GM23338 (cell line): ENCODE measurements around the gene ZFAND6. TPM values are rescaled to one million over a fixed set of nuclear protein-coding genes. Genes with fewer than 3 reads are reported as not detected.

Source experiments
- ATAC-seq: fragments of 200-7000 bp; cut with Tn5 transposase; 3 replicates; pipeline ENCODE4 v1.9.1; 2020
- DNase-seq: peaks from one replicate; pipeline ENCODE4 v3.0.0-alpha.2; 2015; ENCODE audit warnings: low spot score
- H2AFZ ChIP-seq: fragments of 200-600 bp; sonication (generic); 2 replicates; pipeline ENCODE4 v1.8.0; 2016; ENCODE audit warnings: antibody characterized with exemption, mild to moderate bottlenecking, moderate library complexity
- H3F3A ChIP-seq: fragments of 200-600 bp; sonication (generic); replicated peaks from 2 replicates; pipeline ENCODE4 v1.8.0; 2017; ENCODE audit warnings: antibody characterized with exemption, mixed run types, low read depth
- H3K27ac ChIP-seq: fragments of 200-600 bp; sonication (generic); 2 replicates; pipeline ENCODE4 v1.6.1; 2016; ENCODE audit warnings: low read depth
- H3K27me3 ChIP-seq: fragments of 200-600 bp; sonication (generic); 2 replicates; pipeline ENCODE4 v1.8.0; 2016; ENCODE audit warnings: mild to moderate bottlenecking, mixed run types, moderate library complexity; ENCODE audit not compliant: insufficient read depth
- H3K36me3 ChIP-seq: fragments of 200-600 bp; sonication (generic); 2 replicates; pipeline ENCODE4 v1.8.0; 2016; ENCODE audit warnings: mild to moderate bottlenecking; ENCODE audit not compliant: insufficient read depth
- H3K4me1 ChIP-seq: fragments of 200-600 bp; sonication (generic); 2 replicates; pipeline ENCODE4 v1.8.0; 2016; ENCODE audit warnings: mild to moderate bottlenecking, moderate library complexity; ENCODE audit not compliant: insufficient read depth
- H3K4me2 ChIP-seq: fragments of 200-600 bp; sonication (generic); 2 replicates; pipeline ENCODE4 v1.7.1; 2017; ENCODE audit warnings: mixed run types
- H3K4me3 ChIP-seq: fragments of 200-600 bp; sonication (generic); 2 replicates; pipeline ENCODE4 v1.6.1; 2016; ENCODE audit warnings: mixed run types
- H3K79me2 ChIP-seq: fragments of 200-600 bp; sonication (generic); replicated peaks from 2 replicates; pipeline ENCODE4 v1.8.0; 2017; ENCODE audit warnings: mild to moderate bottlenecking; ENCODE audit not compliant: insufficient read depth
- H3K9me2 ChIP-seq: fragments of 200-600 bp; sonication (generic); 2 replicates; pipeline ENCODE4 v1.8.0; 2017; ENCODE audit not compliant: insufficient read depth
- H4K20me1 ChIP-seq: fragments of 200-600 bp; sonication (generic); replicated peaks from 2 replicates; pipeline ENCODE4 v1.8.0; 2017; ENCODE audit warnings: mild to moderate bottlenecking; ENCODE audit not compliant: insufficient read depth
- H3K27ac Mint-ChIP-seq: 2 replicates; pipeline ENCODE4 v1.8.0; 2020; ENCODE audit warnings: inconsistent platforms, mild to moderate bottlenecking, moderate library complexity, mixed read lengths
- H3K27me3 Mint-ChIP-seq: 3 replicates; pipeline ENCODE4 v1.8.0; 2022; ENCODE audit warnings: low read depth, mild to moderate bottlenecking, moderate library complexity, mixed read lengths, inconsistent platforms; ENCODE audit not compliant: insufficient read depth, poor library complexity
- H3K36me3 Mint-ChIP-seq: 3 replicates; pipeline ENCODE4 v1.8.0; 2021; ENCODE audit warnings: low read depth, mild to moderate bottlenecking, inconsistent platforms, moderate library complexity, mixed read lengths
- H3K4me1 Mint-ChIP-seq: 3 replicates; pipeline ENCODE4 v1.8.0; 2020; ENCODE audit warnings: mild to moderate bottlenecking, inconsistent platforms, mixed read lengths
- H3K4me3 Mint-ChIP-seq: 3 replicates; pipeline ENCODE4 v1.8.0; 2021; ENCODE audit warnings: moderate library complexity, mild to moderate bottlenecking, inconsistent platforms, mixed read lengths
- H3K9me3 Mint-ChIP-seq: 3 replicates; pipeline ENCODE4 v1.8.0; 2020; ENCODE audit warnings: moderate library complexity, mild to moderate bottlenecking, inconsistent platforms, mixed read lengths
- CREB1 ChIP-seq: fragments of 250-450 bp; sonication (Bioruptor Pico); IDR thresholded peaks from 2 replicates; pipeline ENCODE4 v1.5.0; 2020; ENCODE audit warnings: low read depth, mild to moderate bottlenecking, moderate library complexity
- EZH2 ChIP-seq: fragments of 200-600 bp; sonication (generic); IDR thresholded peaks from one replicate; pipeline ENCODE4 v1.8.0; 2017; ENCODE audit warnings: antibody characterized with exemption, mild to moderate bottlenecking, low read depth; ENCODE audit not compliant: unreplicated experiment
- EZH2phosphoT487 ChIP-seq: fragments of 200-600 bp; sonication (generic); IDR thresholded peaks from one replicate; pipeline ENCODE4 v1.8.1; 2018; ENCODE audit warnings: antibody characterized with exemption; ENCODE audit not compliant: unreplicated experiment
- STAT1 ChIP-seq: IDR thresholded peaks from one replicate; pipeline ENCODE4 v1.6.1; 2016; ENCODE audit warnings: antibody characterized with exemption; ENCODE audit not compliant: unreplicated experiment
- ZNF114 ChIP-seq: fragments of 250-450 bp; sonication (Bioruptor Pico); IDR thresholded peaks from 2 replicates; pipeline ENCODE4 v1.5.0; 2020; ENCODE audit warnings: mild to moderate bottlenecking, moderate library complexity
- polyA plus RNA-seq: library from polyadenylated mRNA; unstranded; fragments of >200 nt; fragmentation: Nextera tagmentation; extraction: Ambion mirVana; gene quantifications from 2 replicates; pipeline ENCODE4 v1.2.1, GENCODE V29; 2016
- total RNA-seq: library from RNA; depleted of rRNA; stranded (reverse); fragments of >200 nt; shearing (Covaris generic); gene quantifications from 2 replicates; pipeline ENCODE4 v1.2.3, GENCODE V29; 2014
- TF ChIP-seq, protein P1 (sequence below): IDR thresholded peaks from one replicate; pipeline ENCODE4 v1.6.1; 2018; ENCODE audit warnings: antibody characterized with exemption; ENCODE audit not compliant: unreplicated experiment
- TF ChIP-seq, protein P2 (sequence below): IDR thresholded peaks from 2 replicates; pipeline ENCODE4 v1.6.1; 2016; ENCODE audit warnings: antibody characterized with exemption
- TF ChIP-seq, protein P3 (sequence below): fragments of 250-450 bp; sonication (Bioruptor Pico); IDR thresholded peaks from 2 replicates; pipeline ENCODE4 v1.5.0; 2020; ENCODE audit warnings: mild to moderate bottlenecking, moderate library complexity

ZFAND6 gene
- total and polyA plus RNA-seq, 2 experiments from 2014 or later, result 205 to 292 TPM

DNA sequence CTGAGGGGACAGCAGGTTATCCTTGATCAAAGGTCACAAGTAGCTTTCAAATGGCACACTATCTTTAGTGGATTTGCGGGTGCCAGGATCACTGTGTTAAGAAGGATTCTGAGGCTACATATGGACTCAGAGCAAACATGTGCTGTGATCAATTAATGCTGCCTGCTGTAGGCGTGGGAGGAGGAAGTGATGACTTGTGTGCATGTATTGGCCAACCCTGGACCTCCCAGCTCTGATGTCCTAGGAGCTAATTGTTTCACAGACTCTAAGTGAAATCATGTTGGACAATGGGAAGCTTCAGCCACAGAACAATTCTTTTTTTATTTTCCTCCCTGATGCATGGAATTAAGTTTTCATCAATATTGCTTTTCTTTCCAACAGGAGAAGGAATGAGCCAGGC, 117.7 kb downstream of the ZFAND6 start:
- no peaks in the 10 kb centered on the region for H3K27me3 ChIP-seq
- no peak for ATAC-seq
- H3K36me3 ChIP-seq, result no peaks in the 10 kb centered on the region; the same call in 1 of the 2 replicates
- no peaks in the 10 kb centered on the region; the same call in 2 of the 3 replicates for H3K4me1 Mint-ChIP-seq
- H3K4me3 Mint-ChIP-seq, result no peak overlapping the region
- H3K79me2 ChIP-seq, result no peaks in the 10 kb centered on the region
- H3K9me3 Mint-ChIP-seq, result no peaks in the 10 kb centered on the region; the same call in 2 of the 3 replicates
- no peaks in the 10 kb centered on the region for H4K20me1 ChIP-seq
- H3K4me2 ChIP-seq, result no peak overlapping the region
- H3K4me3 ChIP-seq, result no peak overlapping the region
- TF ChIP-seq, protein P1, sequence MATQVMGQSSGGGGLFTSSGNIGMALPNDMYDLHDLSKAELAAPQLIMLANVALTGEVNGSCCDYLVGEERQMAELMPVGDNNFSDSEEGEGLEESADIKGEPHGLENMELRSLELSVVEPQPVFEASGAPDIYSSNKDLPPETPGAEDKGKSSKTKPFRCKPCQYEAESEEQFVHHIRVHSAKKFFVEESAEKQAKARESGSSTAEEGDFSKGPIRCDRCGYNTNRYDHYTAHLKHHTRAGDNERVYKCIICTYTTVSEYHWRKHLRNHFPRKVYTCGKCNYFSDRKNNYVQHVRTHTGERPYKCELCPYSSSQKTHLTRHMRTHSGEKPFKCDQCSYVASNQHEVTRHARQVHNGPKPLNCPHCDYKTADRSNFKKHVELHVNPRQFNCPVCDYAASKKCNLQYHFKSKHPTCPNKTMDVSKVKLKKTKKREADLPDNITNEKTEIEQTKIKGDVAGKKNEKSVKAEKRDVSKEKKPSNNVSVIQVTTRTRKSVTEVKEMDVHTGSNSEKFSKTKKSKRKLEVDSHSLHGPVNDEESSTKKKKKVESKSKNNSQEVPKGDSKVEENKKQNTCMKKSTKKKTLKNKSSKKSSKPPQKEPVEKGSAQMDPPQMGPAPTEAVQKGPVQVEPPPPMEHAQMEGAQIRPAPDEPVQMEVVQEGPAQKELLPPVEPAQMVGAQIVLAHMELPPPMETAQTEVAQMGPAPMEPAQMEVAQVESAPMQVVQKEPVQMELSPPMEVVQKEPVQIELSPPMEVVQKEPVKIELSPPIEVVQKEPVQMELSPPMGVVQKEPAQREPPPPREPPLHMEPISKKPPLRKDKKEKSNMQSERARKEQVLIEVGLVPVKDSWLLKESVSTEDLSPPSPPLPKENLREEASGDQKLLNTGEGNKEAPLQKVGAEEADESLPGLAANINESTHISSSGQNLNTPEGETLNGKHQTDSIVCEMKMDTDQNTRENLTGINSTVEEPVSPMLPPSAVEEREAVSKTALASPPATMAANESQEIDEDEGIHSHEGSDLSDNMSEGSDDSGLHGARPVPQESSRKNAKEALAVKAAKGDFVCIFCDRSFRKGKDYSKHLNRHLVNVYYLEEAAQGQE, result no peak
- TF ChIP-seq, protein P2, sequence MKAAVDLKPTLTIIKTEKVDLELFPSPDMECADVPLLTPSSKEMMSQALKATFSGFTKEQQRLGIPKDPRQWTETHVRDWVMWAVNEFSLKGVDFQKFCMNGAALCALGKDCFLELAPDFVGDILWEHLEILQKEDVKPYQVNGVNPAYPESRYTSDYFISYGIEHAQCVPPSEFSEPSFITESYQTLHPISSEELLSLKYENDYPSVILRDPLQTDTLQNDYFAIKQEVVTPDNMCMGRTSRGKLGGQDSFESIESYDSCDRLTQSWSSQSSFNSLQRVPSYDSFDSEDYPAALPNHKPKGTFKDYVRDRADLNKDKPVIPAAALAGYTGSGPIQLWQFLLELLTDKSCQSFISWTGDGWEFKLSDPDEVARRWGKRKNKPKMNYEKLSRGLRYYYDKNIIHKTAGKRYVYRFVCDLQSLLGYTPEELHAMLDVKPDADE, result no peak
- H3K9me2 ChIP-seq, result no peaks in the 10 kb centered on the region
- peaks cover 24% of the 10 kb centered on the region for H3K36me3 Mint-ChIP-seq
- no peak overlapping the region for H3K27ac ChIP-seq
- H3K27me3 Mint-ChIP-seq, result peaks cover 3% of the 10 kb centered on the region
- no peaks in the 10 kb centered on the region for H3K4me1 ChIP-seq
- H3F3A ChIP-seq, result no peaks in the 10 kb centered on the region
- H2AFZ ChIP-seq, result no peak overlapping the region
- H3K27ac Mint-ChIP-seq, result no peak overlapping the region
- DNase-seq, result no peak

DNA sequence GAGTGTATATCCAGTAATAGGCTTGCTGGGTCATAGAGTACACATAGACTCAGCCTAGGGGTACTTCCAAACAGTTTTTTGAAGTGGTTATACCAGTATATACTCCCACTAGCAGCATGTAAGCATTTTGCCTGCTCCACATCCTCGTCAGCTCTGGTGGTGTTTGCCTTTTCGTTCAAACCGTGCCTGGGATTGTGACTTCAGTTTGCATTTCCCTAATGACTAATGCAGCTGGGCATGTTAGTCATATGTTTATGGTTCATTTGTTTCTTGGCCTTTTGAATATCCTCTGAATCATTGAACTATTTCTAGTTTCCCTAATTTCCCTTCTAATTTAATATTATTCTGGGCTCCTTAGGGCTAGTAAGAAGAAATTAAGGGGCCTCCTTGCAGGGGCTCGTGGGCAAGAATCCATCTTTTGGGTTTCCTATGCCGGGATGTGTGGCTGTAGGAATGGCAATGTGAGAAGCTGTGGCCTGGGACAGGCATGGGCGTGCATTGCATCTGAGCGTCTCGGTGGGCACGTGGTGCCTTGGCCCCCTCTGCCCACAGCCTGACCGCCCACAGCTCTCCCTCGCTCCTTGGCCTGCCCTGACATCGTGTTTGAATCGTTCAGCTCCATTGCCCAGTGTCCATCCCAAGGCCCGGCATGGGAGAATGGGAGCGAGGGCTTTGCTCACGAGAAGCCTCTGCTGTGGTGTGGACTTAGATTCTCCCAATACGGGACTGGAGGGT, 119.7 kb downstream of the ZFAND6 start:
- H3K9me2 ChIP-seq, result no peaks in the 10 kb centered on the region
- no peak for DNase-seq
- H3K79me2 ChIP-seq, result no peaks in the 10 kb centered on the region
- H3K9me3 Mint-ChIP-seq, result no peaks in the 10 kb centered on the region; the same call in 2 of the 3 replicates
- no peak overlapping the region for H2AFZ ChIP-seq
- peaks cover 1% of the 10 kb centered on the region for H3K27me3 Mint-ChIP-seq
- no peak overlapping the region for H3K27ac ChIP-seq
- H4K20me1 ChIP-seq, result no peaks in the 10 kb centered on the region
- H3K4me1 Mint-ChIP-seq, result no peaks in the 10 kb centered on the region
- H3F3A ChIP-seq, result no peaks in the 10 kb centered on the region
- H3K36me3 Mint-ChIP-seq, result peaks cover 21% of the 10 kb centered on the region
- no peaks in the 10 kb centered on the region; the same call in 1 of the 2 replicates for H3K36me3 ChIP-seq
- no peaks in the 10 kb centered on the region for H3K4me1 ChIP-seq
- ATAC-seq, result no peak
- H3K27me3 ChIP-seq, result no peaks in the 10 kb centered on the region
- no peak overlapping the region for H3K4me2 ChIP-seq
- no peak overlapping the region for H3K4me3 ChIP-seq
- no peak overlapping the region for H3K27ac Mint-ChIP-seq
- no peak overlapping the region for H3K4me3 Mint-ChIP-seq
- TF ChIP-seq, protein P2, result no peak
- TF ChIP-seq CREB1 (no peak), EZH2 (no peak), ZNF114 (CRISPR knock-in tag) (no peak), STAT1 (no peak), EZH2phosphoT487 (no peak)
- TF ChIP-seq, protein P3, sequence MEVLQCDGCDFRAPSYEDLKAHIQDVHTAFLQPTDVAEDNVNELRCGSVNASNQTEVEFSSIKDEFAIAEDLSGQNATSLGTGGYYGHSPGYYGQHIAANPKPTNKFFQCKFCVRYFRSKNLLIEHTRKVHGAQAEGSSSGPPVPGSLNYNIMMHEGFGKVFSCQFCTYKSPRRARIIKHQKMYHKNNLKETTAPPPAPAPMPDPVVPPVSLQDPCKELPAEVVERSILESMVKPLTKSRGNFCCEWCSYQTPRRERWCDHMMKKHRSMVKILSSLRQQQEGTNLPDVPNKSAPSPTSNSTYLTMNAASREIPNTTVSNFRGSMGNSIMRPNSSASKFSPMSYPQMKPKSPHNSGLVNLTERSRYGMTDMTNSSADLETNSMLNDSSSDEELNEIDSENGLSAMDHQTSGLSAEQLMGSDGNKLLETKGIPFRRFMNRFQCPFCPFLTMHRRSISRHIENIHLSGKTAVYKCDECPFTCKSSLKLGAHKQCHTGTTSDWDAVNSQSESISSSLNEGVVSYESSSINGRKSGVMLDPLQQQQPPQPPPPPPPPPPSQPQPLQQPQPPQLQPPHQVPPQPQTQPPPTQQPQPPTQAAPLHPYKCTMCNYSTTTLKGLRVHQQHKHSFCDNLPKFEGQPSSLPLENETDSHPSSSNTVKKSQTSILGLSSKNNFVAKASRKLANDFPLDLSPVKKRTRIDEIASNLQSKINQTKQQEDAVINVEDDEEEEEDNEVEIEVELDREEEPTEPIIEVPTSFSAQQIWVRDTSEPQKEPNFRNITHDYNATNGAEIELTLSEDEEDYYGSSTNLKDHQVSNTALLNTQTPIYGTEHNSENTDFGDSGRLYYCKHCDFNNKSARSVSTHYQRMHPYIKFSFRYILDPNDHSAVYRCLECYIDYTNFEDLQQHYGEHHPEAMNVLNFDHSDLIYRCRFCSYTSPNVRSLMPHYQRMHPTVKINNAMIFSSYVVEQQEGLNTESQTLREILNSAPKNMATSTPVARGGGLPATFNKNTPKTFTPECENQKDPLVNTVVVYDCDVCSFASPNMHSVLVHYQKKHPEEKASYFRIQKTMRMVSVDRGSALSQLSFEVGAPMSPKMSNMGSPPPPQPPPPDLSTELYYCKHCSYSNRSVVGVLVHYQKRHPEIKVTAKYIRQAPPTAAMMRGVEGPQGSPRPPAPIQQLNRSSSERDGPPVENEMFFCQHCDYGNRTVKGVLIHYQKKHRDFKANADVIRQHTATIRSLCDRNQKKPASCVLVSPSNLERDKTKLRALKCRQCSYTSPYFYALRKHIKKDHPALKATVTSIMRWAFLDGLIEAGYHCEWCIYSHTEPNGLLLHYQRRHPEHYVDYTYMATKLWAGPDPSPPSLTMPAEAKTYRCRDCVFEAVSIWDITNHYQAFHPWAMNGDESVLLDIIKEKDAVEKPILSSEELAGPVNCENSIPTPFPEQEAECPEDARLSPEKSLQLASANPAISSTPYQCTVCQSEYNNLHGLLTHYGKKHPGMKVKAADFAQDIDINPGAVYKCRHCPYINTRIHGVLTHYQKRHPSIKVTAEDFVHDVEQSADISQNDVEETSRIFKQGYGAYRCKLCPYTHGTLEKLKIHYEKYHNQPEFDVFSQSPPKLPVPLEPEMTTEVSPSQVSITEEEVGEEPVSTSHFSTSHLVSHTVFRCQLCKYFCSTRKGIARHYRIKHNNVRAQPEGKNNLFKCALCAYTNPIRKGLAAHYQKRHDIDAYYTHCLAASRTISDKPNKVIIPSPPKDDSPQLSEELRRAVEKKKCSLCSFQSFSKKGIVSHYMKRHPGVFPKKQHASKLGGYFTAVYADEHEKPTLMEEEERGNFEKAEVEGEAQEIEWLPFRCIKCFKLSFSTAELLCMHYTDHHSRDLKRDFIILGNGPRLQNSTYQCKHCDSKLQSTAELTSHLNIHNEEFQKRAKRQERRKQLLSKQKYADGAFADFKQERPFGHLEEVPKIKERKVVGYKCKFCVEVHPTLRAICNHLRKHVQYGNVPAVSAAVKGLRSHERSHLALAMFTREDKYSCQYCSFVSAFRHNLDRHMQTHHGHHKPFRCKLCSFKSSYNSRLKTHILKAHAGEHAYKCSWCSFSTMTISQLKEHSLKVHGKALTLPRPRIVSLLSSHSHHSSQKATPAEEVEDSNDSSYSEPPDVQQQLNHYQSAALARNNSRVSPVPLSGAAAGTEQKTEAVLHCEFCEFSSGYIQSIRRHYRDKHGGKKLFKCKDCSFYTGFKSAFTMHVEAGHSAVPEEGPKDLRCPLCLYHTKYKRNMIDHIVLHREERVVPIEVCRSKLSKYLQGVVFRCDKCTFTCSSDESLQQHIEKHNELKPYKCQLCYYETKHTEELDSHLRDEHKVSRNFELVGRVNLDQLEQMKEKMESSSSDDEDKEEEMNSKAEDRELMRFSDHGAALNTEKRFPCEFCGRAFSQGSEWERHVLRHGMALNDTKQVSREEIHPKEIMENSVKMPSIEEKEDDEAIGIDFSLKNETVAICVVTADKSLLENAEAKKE (CRISPR knock-in tag), result no peak
